Activated CD8-positive, alpha-beta T cell treated with anti-CD3 and anti-CD28 coated beads, Interleukin-2, amount 10 ng/mL, durations not matched to agents 7 days and 5 days (primary cell): Measurements from ENCODE around the gene EXOSC10. TPM values are rescaled to one million over a fixed set of nuclear protein-coding genes. Genes with fewer than 3 reads are reported as not detected.
"Not testable (repeated sequence)": the region's sequence is repeated elsewhere in the genome, so short reads cannot be mapped to it uniquely, and the experiment has no call there.

ENCODE experiments used
- ATAC-seq: fragments of 150-1000 bp; cut with Tn5 transposase; one replicate; pipeline ENCODE4 v1.10.0; 2021; ENCODE audit warnings: moderate library complexity
- CTCF ChIA-PET: fragments of 350-600 bp; sonication (Branson Sonifier 250); formaldehyde crosslinking; loops from one replicate; lab custom pipeline; 2021; ENCODE audit warnings: antibody characterized with exemption; lab: Charles Lee
- POLR2A ChIA-PET: fragments of 350-600 bp; sonication (Branson Sonifier 250); formaldehyde crosslinking; loops from one replicate; lab custom pipeline; 2021; ENCODE audit warnings: antibody characterized with exemption; lab: Charles Lee
- DNase-seq: peaks from one replicate; pipeline ENCODE4 v3.0.0-alpha.2; 2020
- H3K27ac Mint-ChIP-seq: one replicate; pipeline ENCODE4 v1.8.0; 2021; ENCODE audit warnings: mild to moderate bottlenecking, mixed read lengths
- H3K27me3 Mint-ChIP-seq: one replicate; pipeline ENCODE4 v1.8.0; 2021; ENCODE audit warnings: low read depth, mixed read lengths
- H3K36me3 Mint-ChIP-seq: one replicate; pipeline ENCODE4 v1.8.0; 2021; ENCODE audit warnings: low read depth, mixed read lengths
- H3K4me1 Mint-ChIP-seq: one replicate; pipeline ENCODE4 v1.8.0; 2021; ENCODE audit warnings: low read depth, mixed read lengths
- H3K4me3 Mint-ChIP-seq: one replicate; pipeline ENCODE4 v1.8.0; 2021; ENCODE audit warnings: mild to moderate bottlenecking, mixed read lengths
- H3K9me3 Mint-ChIP-seq: one replicate; pipeline ENCODE4 v1.8.0; 2022; ENCODE audit warnings: mixed read lengths; ENCODE audit not compliant: insufficient read depth
- total RNA-seq, 2 experiments: library from RNA; stranded (reverse); gene quantifications; one replicate each; pipeline ENCODE4 v1.2.3, GENCODE V29; 2021

Gene EXOSC10
- total RNA-seq, 2 experiments from 2014 or later, result 86.1 to 89.8 TPM

DNA sequence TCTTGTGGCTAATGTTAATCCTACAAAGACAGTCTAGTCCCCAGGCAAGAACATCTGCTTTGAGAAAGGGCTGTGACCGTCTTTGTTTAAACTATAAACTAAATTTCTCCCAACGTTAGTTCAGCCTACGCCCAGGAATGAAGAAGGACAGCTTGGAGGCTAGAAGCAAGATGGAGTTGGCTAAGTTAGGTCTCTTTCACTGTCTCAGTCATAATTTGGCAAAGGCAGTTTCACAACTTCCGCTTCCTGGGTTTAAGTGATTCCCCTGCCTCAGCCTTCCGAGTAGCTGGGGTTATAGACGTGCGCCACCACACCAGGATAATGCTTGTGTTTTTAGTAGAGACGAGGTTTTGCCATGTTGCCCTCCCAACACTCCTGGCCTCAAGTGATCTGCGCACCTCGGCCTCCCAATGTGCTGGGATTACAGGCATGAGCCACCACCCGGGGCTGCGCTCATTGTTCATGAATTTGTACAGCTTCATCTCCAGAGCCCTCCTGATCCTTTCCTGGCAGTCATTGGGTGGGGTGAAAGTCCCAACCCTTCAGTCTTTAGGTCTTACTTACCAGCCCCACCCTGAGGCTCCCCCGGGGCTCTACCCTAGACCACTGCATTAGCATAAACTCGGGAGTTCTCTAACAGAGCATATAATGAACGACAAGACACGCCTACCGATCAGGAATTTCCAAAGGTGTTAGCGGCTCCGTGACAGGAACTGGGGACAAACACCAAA lies 47.7 kb downstream of the EXOSC10 start:
- ChIA-PET POLR2A (interaction anchor here (1.4 kb wide), 1 partner anchor 14 kb away, joined by 3 read pairs; no protein-coding TSS in a partner anchor), CTCF (interaction anchor here (5.3 kb wide), 1 partner anchor 14 kb away, joined by 42 read pairs; no protein-coding TSS in a partner anchor)
- H3K4me1 Mint-ChIP-seq, result no peaks in the 10 kb centered on the region
- H3K4me3 Mint-ChIP-seq, result no peak overlapping the region
- DNase-seq, result no peak
- no peaks in the 10 kb centered on the region for H3K27me3 Mint-ChIP-seq
- no peak for ATAC-seq
- H3K36me3 Mint-ChIP-seq, result peaks cover 10% of the 10 kb centered on the region
- H3K9me3 Mint-ChIP-seq, result no peaks in the 10 kb centered on the region
- H3K27ac Mint-ChIP-seq, result no peak overlapping the region

DNA sequence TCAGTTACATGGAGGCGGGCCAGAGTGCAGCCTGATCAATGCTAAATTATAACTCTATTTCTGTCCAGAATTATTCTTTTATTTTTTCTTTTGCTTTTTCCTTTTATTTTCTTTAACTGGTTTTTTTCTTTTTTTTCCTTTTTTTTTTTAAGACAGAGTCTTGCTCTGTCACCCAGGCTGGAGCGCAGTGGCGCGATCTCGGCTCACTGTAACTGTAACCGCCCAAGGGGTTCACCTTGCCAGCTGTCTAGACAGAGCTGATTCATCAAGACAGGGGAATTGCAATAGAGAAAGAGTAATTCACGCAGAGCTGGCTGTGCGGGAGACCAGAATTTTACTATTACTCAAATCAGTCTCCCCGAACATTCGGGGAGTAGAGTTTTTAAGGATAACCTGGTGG lies 48.5 kb downstream of the EXOSC10 start:
- POLR2A ChIA-PET, result interaction anchor here (1.4 kb wide), 1 partner anchor 13 kb away, joined by 3 read pairs; no protein-coding TSS in a partner anchor
- not testable (repeated sequence) for H3K27ac Mint-ChIP-seq, ATAC-seq, H3K27me3 Mint-ChIP-seq, H3K4me1 Mint-ChIP-seq, H3K9me3 Mint-ChIP-seq, DNase-seq, H3K4me3 Mint-ChIP-seq, H3K36me3 Mint-ChIP-seq
- CTCF ChIA-PET, result interaction anchor here (5.3 kb wide), 1 partner anchor 14 kb away, joined by 42 read pairs; no protein-coding TSS in a partner anchor

DNA sequence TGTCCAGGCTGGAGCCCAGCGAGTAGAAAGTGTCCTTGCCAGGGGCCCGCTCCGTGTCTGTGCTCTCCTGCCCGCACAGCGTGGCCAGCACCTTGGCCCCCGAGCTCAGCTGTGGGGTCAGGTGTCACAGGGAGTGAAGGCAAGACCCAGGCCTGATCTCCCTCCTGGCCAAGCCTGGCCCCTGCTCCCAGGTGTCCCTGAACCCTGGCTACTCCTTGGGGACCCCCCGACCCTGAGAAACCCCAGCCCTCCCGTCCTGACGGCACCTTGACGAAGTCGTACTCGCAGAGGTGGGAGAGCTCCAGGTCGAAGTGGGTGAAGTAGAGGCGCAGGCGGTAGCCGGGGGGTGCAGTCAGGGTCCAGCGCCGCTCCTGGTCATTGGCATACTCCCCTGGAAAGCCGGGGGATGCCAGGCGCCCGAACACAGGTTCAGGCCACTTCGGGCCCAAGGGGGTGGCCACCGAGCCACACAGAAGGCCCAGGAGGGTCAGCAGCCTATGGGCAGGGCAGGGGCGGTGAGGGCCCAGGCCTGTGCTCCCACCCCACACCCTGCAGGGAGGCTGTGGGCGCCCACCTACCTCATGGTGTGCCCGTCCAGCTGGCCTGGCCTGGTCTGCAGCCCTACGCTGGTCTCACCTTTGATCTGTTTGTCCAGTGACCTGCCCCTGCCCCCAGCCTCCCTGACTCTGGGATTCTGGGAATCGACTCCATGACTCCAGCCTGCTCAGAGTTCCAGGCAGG lies 52.9 kb downstream of the EXOSC10 start, which contains the start of gene MASP2:
Gene MASP2, minus strand, starts transcription at position 615 of the 741 bp plus-strand sequence. Its CDS starts 32 bp downstream, at position 583.
- CTCF ChIA-PET, result interaction anchor here (1.1 to 1.4 kb wide), 2 partner anchors 9 kb away, joined by 5 to 10 read pairs; no protein-coding TSS in a partner anchor
- POLR2A ChIA-PET, result no interaction called here
- H3K4me3 Mint-ChIP-seq, result no peak within 1 kb of the TSS
- H3K4me1 Mint-ChIP-seq, result no peaks in the 10 kb centered on the region
- ATAC-seq (no peak), DNase-seq (no peak)
- no peak within 1 kb of the TSS for H3K27ac Mint-ChIP-seq
- H3K36me3 Mint-ChIP-seq, result no peaks in the 10 kb centered on the region
- H3K9me3 Mint-ChIP-seq, result no peaks in the 10 kb centered on the region
- H3K27me3 Mint-ChIP-seq, result no peaks in the 10 kb centered on the region

DNA sequence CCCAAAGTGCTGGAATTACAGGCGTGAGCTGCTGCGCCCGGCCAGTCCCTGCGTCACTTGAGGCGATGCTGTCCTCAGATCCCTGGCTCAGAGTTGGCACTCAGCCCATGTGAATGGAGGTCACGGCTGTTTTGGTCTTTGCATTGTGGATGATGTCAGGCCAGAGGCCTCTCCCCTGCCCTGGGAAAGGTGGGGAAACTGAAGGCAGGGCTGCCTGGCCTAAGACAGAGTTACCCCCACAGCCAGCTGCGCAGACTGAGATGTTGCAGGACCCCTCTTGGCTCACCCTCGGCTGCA lies 53.5 kb downstream of the EXOSC10 start:
- Mint-ChIP-seq H3K27me3 (no peaks in the 10 kb centered on the region), H3K4me3 (no peak overlapping the region), H3K27ac (no peak overlapping the region), H3K9me3 (no peaks in the 10 kb centered on the region), H3K36me3 (no peaks in the 10 kb centered on the region), H3K4me1 (no peaks in the 10 kb centered on the region)
- no peak for DNase-seq
- no peak for ATAC-seq
- CTCF ChIA-PET, result interaction anchor here (1.4 kb wide), 1 partner anchor 9 kb away, joined by 10 read pairs; no protein-coding TSS in a partner anchor
- POLR2A ChIA-PET, result no interaction called here

DNA sequence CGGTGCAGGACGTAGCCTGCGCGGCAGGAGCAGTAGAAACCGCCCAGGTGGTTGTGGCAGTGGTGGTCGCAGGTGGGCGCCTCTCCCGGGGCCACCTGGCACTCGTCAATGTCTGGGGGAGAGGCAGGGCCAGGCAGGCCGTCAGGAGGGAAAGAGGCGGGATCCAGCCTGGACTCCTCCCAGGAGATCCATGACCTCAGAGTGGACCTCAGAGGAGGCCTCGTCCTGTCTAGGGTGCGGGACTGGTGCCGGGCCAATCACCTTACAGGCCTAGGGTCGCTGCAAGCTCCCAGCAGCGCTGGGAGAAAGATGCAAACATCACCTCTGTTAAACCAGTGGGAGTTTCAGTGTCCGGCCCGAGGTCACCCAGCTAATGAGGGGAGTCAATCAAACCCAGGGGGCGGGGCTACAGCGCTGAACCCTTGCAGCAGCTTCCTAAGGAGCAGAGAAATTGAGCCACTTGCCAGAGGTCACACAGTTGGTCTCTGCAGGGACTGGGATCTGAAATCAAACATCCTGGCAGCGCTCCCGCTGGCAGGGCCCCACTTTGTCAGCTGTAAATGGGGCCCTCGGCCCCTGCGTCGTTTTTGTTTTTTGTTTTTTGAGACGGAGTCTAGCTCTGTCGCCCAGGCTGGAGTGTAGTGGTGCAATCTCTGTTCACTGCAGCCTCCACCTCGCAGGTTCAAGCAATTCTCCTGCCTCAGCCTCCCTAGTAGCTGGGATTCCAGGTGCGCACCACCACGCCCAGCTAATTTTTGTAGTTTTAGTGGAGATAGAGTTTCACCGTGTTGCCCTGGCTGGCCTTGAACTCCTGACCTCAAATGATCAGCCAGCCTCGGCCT lies 54.0 kb downstream of the EXOSC10 start:
- Mint-ChIP-seq H3K27me3 (no peaks in the 10 kb centered on the region), H3K4me3 (no peak overlapping the region), H3K27ac (no peak overlapping the region), H3K9me3 (no peaks in the 10 kb centered on the region), H3K4me1 (no peaks in the 10 kb centered on the region), H3K36me3 (no peaks in the 10 kb centered on the region)
- no peak for ATAC-seq
- DNase-seq, result no peak
- POLR2A ChIA-PET, result no interaction called here
- CTCF ChIA-PET, result interaction anchor here (1.4 kb wide), 1 partner anchor 8 kb away, joined by 10 read pairs; no protein-coding TSS in a partner anchor

DNA sequence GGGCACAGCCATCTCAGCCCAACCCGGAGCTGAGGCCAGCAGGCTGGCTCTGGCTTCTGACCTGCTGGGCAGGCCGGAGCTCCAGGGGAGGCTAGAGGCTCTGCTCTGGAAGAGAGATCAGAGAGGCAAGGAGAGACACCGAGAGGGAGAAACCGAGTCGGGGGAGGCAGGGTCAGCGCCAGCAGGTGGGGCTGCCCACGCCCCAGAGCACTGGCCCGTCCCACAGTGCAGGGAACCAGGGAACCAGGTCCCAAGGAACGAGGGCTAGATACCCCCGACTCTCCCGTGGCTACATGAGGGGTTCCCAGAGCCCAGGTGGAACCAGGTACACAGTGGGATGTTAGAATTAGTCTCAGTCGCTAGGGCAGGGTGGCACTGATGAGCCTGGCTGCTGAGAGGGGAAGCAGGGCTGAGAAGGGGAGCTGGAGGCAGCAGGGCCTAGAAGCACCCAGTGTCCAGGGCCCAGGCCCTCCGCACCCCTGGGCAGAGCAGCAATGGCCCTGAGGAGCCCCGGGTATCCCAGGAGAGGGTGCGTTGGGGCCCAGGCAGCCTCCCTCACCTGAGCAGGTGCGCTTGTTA lies 54.7 kb downstream of the EXOSC10 start:
- H3K27ac Mint-ChIP-seq, result no peak overlapping the region
- ATAC-seq (no peak), DNase-seq (no peak)
- POLR2A ChIA-PET, result no interaction called here
- CTCF ChIA-PET, result no interaction called here
- no peak overlapping the region for H3K4me3 Mint-ChIP-seq
- no peaks in the 10 kb centered on the region for H3K9me3 Mint-ChIP-seq
- no peaks in the 10 kb centered on the region for H3K4me1 Mint-ChIP-seq
- no peaks in the 10 kb centered on the region for H3K36me3 Mint-ChIP-seq
- no peaks in the 10 kb centered on the region for H3K27me3 Mint-ChIP-seq

DNA sequence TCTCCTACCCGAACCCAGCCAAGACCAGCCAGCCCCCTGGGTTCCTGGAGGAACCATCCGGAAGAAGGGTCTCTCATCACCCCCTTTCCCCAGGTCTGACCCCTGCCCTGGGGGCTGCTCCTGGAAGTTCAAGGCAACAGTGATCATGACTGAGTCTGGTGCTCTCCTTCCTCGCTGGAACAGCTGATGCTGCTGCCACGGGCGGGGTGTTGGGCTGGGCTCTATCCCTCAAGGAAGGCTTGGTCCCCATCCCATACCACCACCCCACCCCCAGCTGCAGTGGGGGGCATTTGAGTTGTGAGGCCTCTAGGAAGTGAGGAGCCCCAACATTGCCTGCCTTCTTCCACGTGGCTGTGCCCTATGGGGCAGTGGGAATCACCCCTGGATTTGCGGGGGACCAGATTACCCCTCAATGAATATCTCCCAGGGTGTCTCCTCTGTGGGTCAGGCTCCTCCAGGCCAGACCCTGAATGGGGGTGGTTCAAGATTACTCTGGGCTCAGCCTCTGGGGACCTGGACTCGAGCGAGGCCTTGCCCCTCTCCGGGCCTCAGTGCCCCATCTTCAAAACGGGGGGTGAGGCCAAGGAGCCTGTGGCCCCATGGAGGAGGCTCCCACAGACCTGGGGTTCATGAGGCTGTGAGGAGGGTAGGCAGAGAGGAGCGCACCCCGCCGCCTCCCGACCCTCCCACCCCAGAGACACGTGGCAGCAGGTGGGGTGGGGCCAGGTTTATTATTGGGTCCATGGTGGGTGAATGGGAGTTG lies 55.4 kb downstream of the EXOSC10 start:
- Mint-ChIP-seq H3K4me3 (no peak overlapping the region), H3K36me3 (no peaks in the 10 kb centered on the region), H3K27ac (no peak overlapping the region), H3K4me1 (no peaks in the 10 kb centered on the region), H3K9me3 (no peaks in the 10 kb centered on the region), H3K27me3 (no peaks in the 10 kb centered on the region)
- no peak for DNase-seq
- ChIA-PET CTCF (no interaction called here), POLR2A (no interaction called here)
- no peak for ATAC-seq

DNA sequence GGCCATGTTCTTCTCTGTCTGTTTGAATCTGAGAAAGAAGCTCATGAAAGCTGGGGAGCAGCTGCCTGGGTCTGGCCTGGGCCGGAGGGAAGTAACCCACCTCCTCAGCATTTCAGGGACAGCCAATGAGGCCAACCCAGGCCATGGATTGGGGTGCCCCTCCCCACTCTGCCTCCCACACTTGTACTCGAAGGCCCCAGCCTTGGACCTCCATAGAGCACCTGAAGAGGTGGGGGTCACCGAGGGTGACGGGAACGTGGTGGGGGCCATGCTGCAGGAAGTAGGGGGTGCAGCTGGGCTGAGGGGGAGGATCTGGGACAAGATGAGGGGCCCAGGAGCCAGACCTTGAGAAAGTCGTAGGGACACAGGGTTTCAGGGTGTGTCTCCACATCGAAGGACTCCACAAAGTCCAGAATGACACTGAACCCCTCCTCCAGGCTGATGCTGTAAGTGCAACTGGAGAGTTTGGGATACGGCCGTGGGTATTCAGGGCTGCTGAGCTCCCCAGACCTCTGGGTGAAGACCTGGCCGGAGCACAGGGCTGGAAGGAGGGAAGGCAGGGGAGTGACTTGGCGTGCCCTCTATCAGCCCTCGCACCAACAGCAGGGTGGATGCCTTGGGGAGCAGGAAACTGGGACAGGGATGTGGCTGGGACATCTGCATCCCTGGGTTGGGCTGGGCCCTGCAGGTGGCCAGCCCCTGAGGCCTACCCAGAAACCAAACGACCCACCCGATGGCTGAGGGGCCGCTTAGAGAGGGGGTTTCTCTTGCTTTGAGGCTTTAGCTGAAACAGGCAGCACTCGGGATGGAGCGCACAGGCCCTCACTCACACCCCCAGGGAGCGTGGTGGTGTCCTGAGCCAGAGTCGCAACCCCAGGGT lies 56.4 kb downstream of the EXOSC10 start:
- DNase-seq, result no peak
- CTCF ChIA-PET, result no interaction called here
- H3K36me3 Mint-ChIP-seq, result no peaks in the 10 kb centered on the region
- no peak for ATAC-seq
- no peaks in the 10 kb centered on the region for H3K27me3 Mint-ChIP-seq
- no peak overlapping the region for H3K27ac Mint-ChIP-seq
- H3K4me3 Mint-ChIP-seq, result no peak overlapping the region
- POLR2A ChIA-PET, result no interaction called here
- H3K4me1 Mint-ChIP-seq, result no peaks in the 10 kb centered on the region
- no peaks in the 10 kb centered on the region for H3K9me3 Mint-ChIP-seq

DNA sequence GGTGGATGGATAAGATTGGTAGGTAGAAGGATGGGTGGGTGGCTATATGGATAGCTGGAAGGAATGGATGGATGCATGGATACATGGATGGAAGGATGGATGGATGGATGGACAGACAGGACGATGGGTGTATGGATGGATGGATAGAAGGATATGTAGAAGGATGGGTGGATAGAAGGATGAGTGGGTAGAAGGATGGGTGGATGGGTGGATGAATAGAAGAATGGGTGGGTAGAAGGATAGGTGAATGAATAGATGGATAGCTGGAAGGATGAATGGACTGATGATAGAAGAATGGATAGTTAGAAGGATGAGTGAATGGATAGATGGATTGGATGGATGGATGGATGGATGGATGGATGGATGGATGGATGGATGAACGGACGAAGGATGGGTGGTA lies 57.6 kb downstream of the EXOSC10 start:
- H3K27me3 Mint-ChIP-seq, result no peaks in the 10 kb centered on the region
- H3K9me3 Mint-ChIP-seq, result no peaks in the 10 kb centered on the region
- DNase-seq (no peak), ATAC-seq (no peak)
- peaks cover 9% of the 10 kb centered on the region for H3K4me1 Mint-ChIP-seq
- ChIA-PET CTCF (no interaction called here), POLR2A (no interaction called here)
- H3K4me3 Mint-ChIP-seq, result no peak overlapping the region
- H3K27ac Mint-ChIP-seq, result no peak overlapping the region
- H3K36me3 Mint-ChIP-seq, result no peaks in the 10 kb centered on the region

DNA sequence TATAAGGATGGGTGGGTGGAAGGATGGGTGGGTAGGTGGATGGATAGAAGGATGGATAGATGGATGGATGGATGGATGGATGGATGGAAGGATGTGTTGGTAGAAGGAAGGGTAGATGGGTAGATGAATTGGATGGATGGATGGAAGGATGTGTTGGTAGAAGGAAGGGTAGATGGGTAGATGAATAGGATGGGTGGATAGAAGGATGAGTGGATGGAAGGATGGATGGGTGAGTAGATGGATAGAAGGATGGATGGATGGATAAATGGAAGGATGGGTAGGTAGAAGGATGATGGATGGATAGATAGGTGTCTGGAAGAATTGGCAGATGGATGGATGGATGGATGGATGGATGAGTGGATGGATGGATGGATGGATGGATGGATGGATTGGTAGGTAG lies 58.6 kb downstream of the EXOSC10 start:
- ChIA-PET CTCF (no interaction called here), POLR2A (no interaction called here)
- Mint-ChIP-seq H3K9me3 (no peaks in the 10 kb centered on the region), H3K4me1 (peaks cover 9% of the 10 kb centered on the region), H3K27ac (no peak overlapping the region), H3K4me3 (no peak overlapping the region), H3K27me3 (no peaks in the 10 kb centered on the region), H3K36me3 (no peaks in the 10 kb centered on the region)
- no peak for DNase-seq
- ATAC-seq, result no peak
